Effector memory CD8-positive, alpha-beta T cell (primary cell): ENCODE data around the gene MRPS12.
A peak's percentile ranks its signal among the peaks of the same experiment; 100 is the strongest.
"Not testable (repeated sequence)": the region's sequence is repeated elsewhere in the genome, so short reads cannot be mapped to it uniquely, and the experiment has no call there.

ENCODE experiments used
- ATAC-seq: fragments of 150-1000 bp; cut with Tn5 transposase; replicated peaks from 2 replicates; pipeline ENCODE4 v1.10.0; 2021; ENCODE audit warnings: mild to moderate bottlenecking, moderate library complexity
- DNase-seq, 3 experiments: peaks; one replicate each; pipeline ENCODE4 v3.0.0; 2021
- H3K27ac Mint-ChIP-seq, 2 donors: one replicate each; pipeline ENCODE4 v1.8.0; 2022; ENCODE audit warnings: mild to moderate bottlenecking in 2 of 2, mixed read lengths in 2 of 2, moderate library complexity in 2 of 2
- H3K27me3 Mint-ChIP-seq, 2 donors: one replicate each; pipeline ENCODE4 v1.8.0; 2022; ENCODE audit warnings: mixed read lengths in 2 of 2
- H3K36me3 Mint-ChIP-seq: one replicate; pipeline ENCODE4 v1.8.0; 2022; ENCODE audit warnings: mild to moderate bottlenecking, moderate library complexity, mixed read lengths; ENCODE audit not compliant: insufficient read depth
- H3K4me1 Mint-ChIP-seq, 2 donors: one replicate each; pipeline ENCODE4 v1.8.0; 2022; ENCODE audit warnings: low read depth in 2 of 2, mixed read lengths in 2 of 2
- H3K4me3 Mint-ChIP-seq, 2 donors: one replicate each; pipeline ENCODE4 v1.8.0; 2022; ENCODE audit warnings: mild to moderate bottlenecking in 2 of 2, mixed read lengths in 2 of 2, moderate library complexity in 2 of 2
- H3K9me3 Mint-ChIP-seq, 2 donors: one replicate each; pipeline ENCODE4 v1.8.0; 2022; ENCODE audit warnings: mixed read lengths in 2 of 2

MRPS12 gene

DNA sequence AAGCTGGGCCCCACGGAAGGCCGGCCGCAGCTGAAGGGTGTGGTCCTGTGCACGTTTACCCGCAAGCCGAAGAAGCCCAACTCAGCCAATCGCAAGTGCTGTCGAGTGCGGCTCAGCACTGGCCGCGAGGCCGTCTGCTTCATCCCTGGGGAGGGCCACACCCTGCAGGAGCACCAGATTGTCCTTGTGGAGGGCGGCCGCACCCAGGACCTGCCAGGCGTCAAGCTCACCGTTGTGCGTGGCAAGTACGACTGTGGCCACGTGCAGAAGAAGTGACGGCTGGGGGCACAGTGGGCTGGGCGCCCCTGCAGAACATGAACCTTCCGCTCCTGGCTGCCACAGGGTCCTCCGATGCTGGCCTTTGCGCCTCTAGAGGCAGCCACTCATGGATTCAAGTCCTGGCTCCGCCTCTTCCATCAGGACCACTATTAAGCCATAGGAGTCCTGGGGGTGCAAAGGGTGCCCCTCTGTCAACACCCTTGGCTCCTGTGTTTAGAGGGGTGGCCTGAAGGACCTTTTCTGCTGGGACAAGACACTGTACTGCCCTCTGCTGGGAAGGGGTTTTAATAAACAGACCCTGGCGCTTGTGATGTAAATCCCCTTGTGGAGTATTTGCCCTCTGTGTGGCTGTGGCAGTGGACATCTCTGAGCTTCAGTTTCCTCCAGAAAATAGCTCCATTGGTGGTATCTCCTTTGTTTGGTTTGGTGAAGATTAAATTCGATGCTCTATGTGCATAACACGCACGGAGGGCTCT is 1.9 kb downstream of the MRPS12 start:
- H3K27me3 Mint-ChIP-seq: no peaks in the 10 kb centered on the region
- H3K36me3 Mint-ChIP-seq: peaks cover 29% of the 10 kb centered on the region
- ATAC-seq (no peak), DNase-seq (peak; percentile 34 to 50 (median 41))
- H3K9me3 Mint-ChIP-seq: no peaks in the 10 kb centered on the region
- peak overlapping the region in 1 of 2 donors; percentile 57 for H3K27ac Mint-ChIP-seq
- peaks cover 38 to 41% of the 10 kb centered on the region in 2 donors for H3K4me1 Mint-ChIP-seq
- H3K4me3 Mint-ChIP-seq: peak overlapping the region; percentile 47 to 96

GRCh38 chr19:38933544-38933943 is 2.8 kb downstream of the MRPS12 start:
- H3K4me1 Mint-ChIP-seq: peaks cover 29 to 32% of the 10 kb centered on the region in 2 donors
- no peak overlapping the region for H3K4me3 Mint-ChIP-seq
- H3K9me3 Mint-ChIP-seq: no peaks in the 10 kb centered on the region
- no peak for ATAC-seq
- H3K36me3 Mint-ChIP-seq: peaks cover 28% of the 10 kb centered on the region
- no peak for DNase-seq
- H3K27ac Mint-ChIP-seq: peak overlapping the region in 1 of 2 donors; percentile 57
- H3K27me3 Mint-ChIP-seq: no peaks in the 10 kb centered on the region

- H3K4me1 Mint-ChIP-seq: peaks cover 0 to 12% of the 10 kb centered on the region in 2 donors
- DNase-seq (no peak), ATAC-seq (no peak)
- H3K9me3 Mint-ChIP-seq: no peaks in the 10 kb centered on the region
- no peak overlapping the region for H3K4me3 Mint-ChIP-seq
- peaks cover 0 to 8% of the 10 kb centered on the region in 2 donors for H3K27me3 Mint-ChIP-seq
- no peaks in the 10 kb centered on the region for H3K36me3 Mint-ChIP-seq
- no peak overlapping the region for H3K27ac Mint-ChIP-seq
Observed at GRCh38 chr19:38939957-38940356, 9.2 kb downstream of the MRPS12 start.

- Mint-ChIP-seq H3K4me1 (peaks cover 0 to 12% of the 10 kb centered on the region in 2 donors), H3K27ac (peak overlapping the region in 1 of 2 donors; percentile 42)
- H3K27me3 Mint-ChIP-seq, DNase-seq, H3K4me3 Mint-ChIP-seq, ATAC-seq, H3K36me3 Mint-ChIP-seq, H3K9me3 Mint-ChIP-seq: not testable (repeated sequence)
Observed at GRCh38 chr19:38941466-38941865, 10.7 kb downstream of the MRPS12 start.

DNA sequence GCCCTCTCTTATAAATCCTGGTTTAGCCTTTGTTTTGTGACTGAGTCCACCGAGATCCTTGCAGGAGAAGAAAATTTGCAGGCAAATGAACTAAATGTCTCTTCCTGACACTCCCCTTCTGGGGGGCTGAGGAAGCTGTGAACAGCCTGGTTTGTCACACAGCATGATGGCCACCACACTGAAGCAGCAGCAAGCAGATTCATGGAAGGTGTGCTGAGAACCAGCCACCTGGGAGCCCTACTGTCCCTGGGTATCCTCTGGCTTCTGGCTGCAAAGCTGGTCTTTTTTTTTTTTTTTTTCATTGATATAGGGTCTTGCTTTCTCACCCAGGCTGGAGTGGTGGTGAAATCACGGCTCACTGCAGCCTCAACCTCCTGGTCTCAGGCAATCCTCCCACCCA is 11.2 kb downstream of the MRPS12 start:
- ATAC-seq: no peak
- H3K27ac Mint-ChIP-seq: no peak overlapping the region

GRCh38 chr19:38942471-38943181 is 11.9 kb downstream of the MRPS12 start:
- Mint-ChIP-seq H3K9me3 (no peaks in the 10 kb centered on the region), H3K27ac (no peak overlapping the region), H3K27me3 (peaks cover 0 to 8% of the 10 kb centered on the region in 2 donors), H3K36me3 (peaks cover 3% of the 10 kb centered on the region), H3K4me3 (no peak overlapping the region), H3K4me1 (peaks cover 0 to 12% of the 10 kb centered on the region in 2 donors)
- ATAC-seq: no peak
- DNase-seq: no peak

More for the DNA sequence above, 11.2 kb downstream of the MRPS12 start:
- Mint-ChIP-seq H3K4me3 (no peak overlapping the region), H3K27me3 (peaks cover 0 to 8% of the 10 kb centered on the region in 2 donors), H3K9me3 (no peaks in the 10 kb centered on the region), H3K4me1 (peaks cover 0 to 12% of the 10 kb centered on the region in 2 donors), H3K36me3 (peaks cover 3% of the 10 kb centered on the region)
- no peak for DNase-seq

- H3K27ac Mint-ChIP-seq: no peak overlapping the region
- no peaks in the 10 kb centered on the region for H3K9me3 Mint-ChIP-seq
- peaks cover 0 to 8% of the 10 kb centered on the region in 2 donors for H3K27me3 Mint-ChIP-seq
- no peak overlapping the region for H3K4me3 Mint-ChIP-seq
- H3K36me3 Mint-ChIP-seq: peaks cover 3% of the 10 kb centered on the region
- H3K4me1 Mint-ChIP-seq: peaks cover 5 to 17% of the 10 kb centered on the region in 2 donors
- DNase-seq (no peak), ATAC-seq (no peak)
Observed at GRCh38 chr19:38944981-38945506, 14.3 kb downstream of the MRPS12 start.

DNA sequence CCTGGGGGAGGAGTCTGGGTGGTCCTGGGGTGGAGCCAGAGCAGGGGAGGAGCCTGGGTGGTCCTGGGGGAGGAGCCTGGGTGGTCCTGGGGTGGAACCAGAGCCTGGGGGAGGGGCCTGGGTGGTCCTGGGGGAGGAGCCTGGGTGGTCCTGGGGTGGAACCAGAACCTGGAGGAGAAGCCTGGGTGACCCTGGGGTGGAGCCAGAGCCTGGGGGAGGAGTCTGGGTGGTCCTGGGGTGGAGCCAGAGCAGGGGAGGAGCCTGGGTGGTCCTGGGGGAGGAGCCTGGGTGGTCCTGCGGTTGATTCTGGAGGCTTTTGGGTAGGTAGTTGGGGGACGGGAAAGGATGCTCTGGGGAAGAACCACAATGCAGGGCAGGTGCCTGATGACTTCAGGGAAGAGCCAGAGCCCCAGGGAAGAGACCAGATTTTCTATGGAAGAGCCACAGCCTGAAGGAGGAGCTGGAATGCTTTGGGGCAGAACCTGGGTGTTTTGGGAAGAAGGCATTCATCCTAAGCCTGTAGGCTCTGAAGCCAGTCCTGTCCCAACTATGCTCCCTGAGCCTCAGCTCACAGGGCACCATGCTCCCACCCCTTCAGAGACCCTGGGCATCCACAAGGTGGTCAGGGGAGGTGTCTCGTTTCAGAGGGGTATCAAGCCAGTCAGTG is 15.0 kb downstream of the MRPS12 start:
- Mint-ChIP-seq H3K4me3 (no peak overlapping the region), H3K4me1 (peaks cover 5 to 20% of the 10 kb centered on the region in 2 donors), H3K27ac (no peak overlapping the region), H3K27me3 (peaks cover 0 to 8% of the 10 kb centered on the region in 2 donors), H3K9me3 (no peaks in the 10 kb centered on the region), H3K36me3 (peaks cover 3% of the 10 kb centered on the region)
- ATAC-seq (no peak), DNase-seq (no peak)

DNA sequence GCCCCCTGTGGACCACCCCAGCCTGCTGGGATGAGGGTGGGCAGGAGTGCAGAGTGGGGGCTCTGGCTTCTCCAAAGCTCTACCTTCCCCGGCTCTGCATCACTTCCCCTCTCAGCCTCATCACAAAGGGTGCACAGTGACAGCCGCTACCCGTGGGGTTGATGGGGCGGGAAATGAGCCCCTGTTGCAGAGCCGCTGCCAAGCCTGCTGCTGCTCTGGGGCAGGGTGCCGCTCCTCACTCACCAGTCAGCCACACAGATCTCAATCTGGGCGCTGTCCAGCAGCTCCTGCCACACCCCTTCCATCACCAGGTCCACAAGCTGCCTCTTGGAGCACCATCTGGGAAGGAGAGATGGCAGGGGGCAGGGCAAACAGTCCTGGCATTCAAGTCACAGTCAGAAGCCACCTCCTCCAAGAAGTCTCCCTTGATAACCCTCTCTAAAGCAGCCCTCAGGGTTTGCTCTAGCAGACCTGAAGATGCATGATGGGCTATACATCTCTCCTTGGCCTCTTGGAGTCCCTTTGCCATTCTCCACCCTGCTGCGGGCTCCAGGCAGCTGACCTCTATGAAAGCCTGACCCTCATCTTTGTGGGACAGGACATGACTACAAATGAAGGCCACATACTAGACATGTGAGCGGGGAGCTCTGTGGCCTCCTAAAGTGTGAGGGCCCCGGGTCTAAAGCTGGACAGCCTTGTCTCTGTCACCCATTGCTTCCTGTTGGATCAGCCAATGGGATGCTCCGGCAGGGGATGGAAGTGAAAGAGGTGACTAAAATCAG is 15.7 kb downstream of the MRPS12 start:
- H3K9me3 Mint-ChIP-seq: no peaks in the 10 kb centered on the region
- H3K4me3 Mint-ChIP-seq: no peak overlapping the region
- ATAC-seq: no peak
- H3K36me3 Mint-ChIP-seq: peaks cover 3% of the 10 kb centered on the region
- H3K27ac Mint-ChIP-seq: no peak overlapping the region
- no peak for DNase-seq
- peaks cover 5 to 16% of the 10 kb centered on the region in 2 donors for H3K4me1 Mint-ChIP-seq
- H3K27me3 Mint-ChIP-seq: peaks cover 0 to 8% of the 10 kb centered on the region in 2 donors

DNA sequence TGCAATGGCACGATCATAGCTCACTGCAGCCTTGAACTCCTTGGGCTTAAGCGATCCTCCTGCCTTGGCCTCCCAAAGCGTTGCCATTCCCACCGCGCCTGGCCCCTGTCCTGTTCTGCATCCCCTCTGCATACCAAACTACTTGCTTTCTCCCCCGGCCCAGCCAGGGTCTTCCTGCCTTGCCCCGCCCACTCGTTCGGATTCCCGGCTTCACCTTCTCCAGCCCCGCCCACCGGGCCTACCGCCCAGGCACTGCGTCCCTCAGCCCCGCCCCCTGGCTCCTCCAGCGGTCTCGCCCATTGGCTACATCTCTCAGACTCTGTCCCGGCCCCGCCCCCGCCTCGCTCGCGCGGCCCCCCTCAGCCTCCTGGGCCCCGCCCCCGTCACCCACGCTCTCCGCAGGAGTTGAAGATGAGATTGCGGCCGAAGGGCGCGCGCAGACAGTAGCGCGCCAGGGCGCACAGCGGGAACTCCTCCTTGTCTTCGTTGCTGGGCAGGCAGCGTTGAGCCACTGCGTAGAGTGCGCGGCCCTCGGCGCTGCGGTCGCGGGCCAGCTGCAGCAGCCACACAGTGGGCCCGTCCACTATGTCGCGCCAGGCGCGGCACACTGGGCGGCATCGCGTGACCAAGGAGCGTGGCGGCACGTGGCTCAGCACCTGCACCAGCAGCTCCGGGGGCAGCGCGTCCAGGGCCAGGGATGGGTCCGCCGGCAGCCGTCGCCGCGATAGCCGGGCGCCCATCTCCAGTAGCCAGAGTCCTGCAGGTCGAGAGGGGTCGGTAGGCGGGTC is 19.0 kb downstream of the MRPS12 start:
- Mint-ChIP-seq H3K36me3 (peaks cover 3% of the 10 kb centered on the region), H3K4me1 (peaks cover 11 to 13% of the 10 kb centered on the region in 2 donors), H3K27me3 (peaks cover 18 to 25% of the 10 kb centered on the region in 2 donors), H3K4me3 (peak overlapping the region; percentile 58 to 65), H3K9me3 (no peaks in the 10 kb centered on the region), H3K27ac (no peak overlapping the region)
- DNase-seq: peak; percentile 46 to 66 (median 59)
- peak; percentile 92 for ATAC-seq

DNA sequence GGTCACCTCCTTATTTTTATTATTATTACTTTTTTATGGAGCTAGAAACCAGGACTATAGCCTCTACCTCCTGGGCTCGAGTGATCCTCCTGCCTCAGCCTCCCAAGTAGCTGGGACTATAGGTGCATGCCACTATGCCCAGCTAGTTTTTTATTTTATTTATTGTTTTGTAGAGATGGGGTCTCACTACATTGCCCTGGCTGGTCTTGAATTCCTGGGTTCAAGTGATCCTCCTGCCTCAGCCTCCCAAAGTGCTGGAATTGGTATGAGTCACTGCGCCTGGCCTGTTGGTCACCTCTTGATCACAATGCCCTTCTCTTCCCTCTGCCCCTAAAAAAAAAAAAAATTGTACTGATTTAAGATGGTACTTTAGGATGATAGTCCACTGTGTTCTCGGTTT is 20.4 kb downstream of the MRPS12 start:
- peak overlapping the region in 1 of 2 donors; percentile 14 for H3K4me3 Mint-ChIP-seq
- peaks cover 3% of the 10 kb centered on the region for H3K36me3 Mint-ChIP-seq
- H3K9me3 Mint-ChIP-seq: no peaks in the 10 kb centered on the region
- H3K27me3 Mint-ChIP-seq: peaks cover 18 to 25% of the 10 kb centered on the region in 2 donors
- H3K4me1 Mint-ChIP-seq: peaks cover 11 to 12% of the 10 kb centered on the region in 2 donors
- ATAC-seq: no peak
- no peak for DNase-seq
- H3K27ac Mint-ChIP-seq: no peak overlapping the region
